LNCAP (cell line): ENCODE data around the gene MST1R.

Experiments used
- CTCF ChIP-seq: fragments of 450-650 bp; IDR thresholded peaks from 2 replicates; pipeline ENCODE4 v1.5.1; 2017; ENCODE audit warnings: mild to moderate bottlenecking

MST1R gene

GRCh38 chr3:49895791-49896190, 7.9 kb downstream of the MST1R start:
- TF ChIP-seq CTCF: no peak

- TF ChIP-seq CTCF: no peak
Measured at GRCh38 chr3:49889296-49889695, 14.4 kb downstream of the MST1R start.

DNA sequence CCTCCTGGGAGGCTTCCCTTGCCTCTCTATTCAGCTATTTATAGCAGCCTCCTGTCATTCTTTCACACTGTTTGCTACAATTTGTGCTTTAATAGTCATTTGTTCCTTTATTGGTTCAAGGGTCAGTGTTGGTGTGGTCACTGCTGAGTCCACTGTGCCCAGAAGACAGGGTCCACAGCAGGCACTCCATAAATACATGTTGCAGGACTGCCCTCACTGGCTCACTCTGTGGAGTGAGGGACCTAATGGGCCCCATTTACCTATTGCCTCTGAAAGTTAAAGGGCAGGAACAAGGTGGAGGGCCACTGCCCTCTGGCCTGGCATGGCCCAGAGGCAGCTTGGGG, 16.8 kb downstream of the MST1R start:
- TF ChIP-seq CTCF: no peak

DNA sequence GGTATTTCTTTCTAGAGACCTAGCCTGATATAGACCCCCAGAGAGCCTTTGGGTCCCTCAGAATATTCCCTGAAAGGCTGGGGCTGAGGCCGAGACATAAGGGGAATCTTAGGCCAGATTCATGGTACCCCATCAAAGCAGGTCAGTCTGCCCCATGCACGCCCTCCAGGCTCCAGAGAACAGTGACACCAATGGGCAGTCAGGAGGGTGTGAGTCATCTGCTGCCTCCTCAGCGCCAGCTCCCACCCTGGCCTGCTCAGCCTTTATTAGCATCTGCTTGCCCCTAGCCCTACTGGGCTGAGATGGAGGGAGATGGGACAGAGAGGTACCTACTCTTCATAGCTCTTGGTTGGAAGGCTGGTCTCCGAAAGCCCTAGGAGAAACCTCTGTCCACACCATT, 19.7 kb downstream of the MST1R start:
- no peak for TF ChIP-seq CTCF

GRCh38 chr3:49882166-49882565, 21.5 kb downstream of the MST1R start:
- TF ChIP-seq CTCF: no peak

- TF ChIP-seq CTCF: no peak
Measured at GRCh38 chr3:49880581-49881315, 22.9 kb downstream of the MST1R start.

GRCh38 chr3:49879721-49880120, 24.0 kb downstream of the MST1R start:
- TF ChIP-seq CTCF: no peak

- no peak for TF ChIP-seq CTCF
Measured at GRCh38 chr3:49878686-49879085, 25.0 kb downstream of the MST1R start.
